MG63 (cell line): ENCODE results near the gene ESYT2. TPM values are rescaled to one million over a fixed set of nuclear protein-coding genes. Genes with fewer than 3 reads are reported as not detected.
A peak's percentile ranks its signal among the peaks of the same experiment; 100 is the strongest.

Experiments
- DNase-seq: peaks from one replicate; pipeline ENCODE4 v3.0.0-alpha.2; 2020
- H3K27me3 ChIP-seq: fragments of 250-450 bp; sonication (Bioruptor Pico); 2 replicates; pipeline ENCODE4 v1.5.1; 2020; ENCODE audit warnings: mild to moderate bottlenecking, moderate library complexity
- H3K36me3 ChIP-seq: fragments of 250-450 bp; sonication (Bioruptor Pico); 2 replicates; pipeline ENCODE4 v1.5.1; 2020; ENCODE audit warnings: mild to moderate bottlenecking, moderate library complexity
- H3K4me3 ChIP-seq: fragments of 250-450 bp; sonication (Bioruptor Pico); 2 replicates; pipeline ENCODE4 v1.5.1; 2020; ENCODE audit warnings: mild to moderate bottlenecking, moderate library complexity
- H3K9me3 ChIP-seq: fragments of 250-450 bp; sonication (Bioruptor Pico); 2 replicates; pipeline ENCODE4 v1.5.1; 2020; ENCODE audit warnings: mild to moderate bottlenecking, moderate library complexity
- total RNA-seq: library from RNA; depleted of rRNA; stranded (reverse); fragments of >200 nt; shearing (Covaris generic); gene quantifications from 2 replicates; pipeline ENCODE4 v1.2.3, GENCODE V29; 2014; ENCODE audit warnings: low replicate concordance

Gene ESYT2
- total RNA-seq, 1 experiment from 2014 or later = 38.2 TPM

- H3K27me3 ChIP-seq = no peaks in the 10 kb centered on the region
- no peak for DNase-seq
- H3K9me3 ChIP-seq = no peaks in the 10 kb centered on the region
- H3K36me3 ChIP-seq = peaks cover 2% of the 10 kb centered on the region; the same call in 1 of the 2 replicates
- H3K4me3 ChIP-seq = no peak overlapping the region
Observed at GRCh38 chr7:158750702-158751101, 78.6 kb downstream of the ESYT2 start.

DNA sequence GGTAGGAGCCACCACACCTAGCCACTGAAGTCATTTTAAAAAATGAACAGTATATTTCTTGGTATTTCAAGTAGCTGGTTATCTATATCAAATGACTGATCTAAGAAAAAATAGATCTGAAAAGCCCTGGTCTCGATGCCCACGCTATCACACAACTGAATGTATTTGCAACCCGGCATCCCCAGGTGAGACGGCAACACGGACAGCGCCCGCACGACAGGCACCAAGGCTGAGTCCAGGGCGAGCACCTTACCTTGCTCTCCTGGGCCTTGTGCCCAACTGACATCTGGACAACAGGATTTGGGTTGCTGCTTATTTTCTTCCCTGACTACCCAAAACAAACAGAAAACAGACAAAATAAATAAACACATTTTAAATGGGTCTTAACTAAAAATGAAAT lies 79.9 kb downstream of the ESYT2 start:
- Histone ChIP-seq H3K9me3 (no peaks in the 10 kb centered on the region), H3K27me3 (no peaks in the 10 kb centered on the region), H3K36me3 (peaks cover 2% of the 10 kb centered on the region; the same call in 1 of the 2 replicates), H3K4me3 (no peak overlapping the region)
- DNase-seq = no peak

- no peak for DNase-seq
- H3K4me3 ChIP-seq = no peak overlapping the region
- no peaks in the 10 kb centered on the region for H3K27me3 ChIP-seq
- H3K36me3 ChIP-seq = peaks cover 2% of the 10 kb centered on the region; the same call in 1 of the 2 replicates
- H3K9me3 ChIP-seq = no peaks in the 10 kb centered on the region
Observed at GRCh38 chr7:158748335-158748734, 81.0 kb downstream of the ESYT2 start.

GRCh38 chr7:158747408-158747807 lies 81.9 kb downstream of the ESYT2 start:
- Histone ChIP-seq H3K9me3 (no peaks in the 10 kb centered on the region), H3K36me3 (peaks cover 2% of the 10 kb centered on the region; the same call in 1 of the 2 replicates), H3K4me3 (no peak overlapping the region), H3K27me3 (no peaks in the 10 kb centered on the region)
- DNase-seq = no peak

DNA sequence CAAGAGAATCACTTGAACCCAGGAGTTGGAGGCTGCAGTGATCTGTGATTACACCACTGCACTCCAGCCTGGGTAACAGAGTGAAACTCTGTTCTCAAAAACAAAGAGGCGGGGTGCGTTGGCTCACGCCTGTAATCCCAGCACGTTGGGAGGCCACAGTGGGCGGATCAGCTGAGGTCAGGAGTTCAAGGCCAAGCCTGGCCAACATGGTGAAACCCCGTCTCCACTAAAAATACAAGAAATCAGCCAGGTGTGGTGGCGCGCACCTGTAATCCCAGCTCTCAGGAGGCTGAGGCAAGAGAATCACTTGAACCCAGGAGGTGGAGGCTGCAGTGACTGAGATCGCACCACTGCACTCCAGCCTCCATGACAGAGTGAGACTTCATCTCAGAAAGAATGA lies 82.4 kb downstream of the ESYT2 start:
- Histone ChIP-seq H3K9me3 (no peaks in the 10 kb centered on the region), H3K4me3 (no peak overlapping the region), H3K27me3 (no peaks in the 10 kb centered on the region), H3K36me3 (peaks cover 2% of the 10 kb centered on the region; the same call in 1 of the 2 replicates)
- DNase-seq = no peak

- Histone ChIP-seq H3K36me3 (peaks cover 6% of the 10 kb centered on the region; the same call in 1 of the 2 replicates), H3K4me3 (no peak overlapping the region), H3K9me3 (no peaks in the 10 kb centered on the region), H3K27me3 (no peaks in the 10 kb centered on the region)
- no peak for DNase-seq
Observed at GRCh38 chr7:158745057-158745715, 84.1 kb downstream of the ESYT2 start.

DNA sequence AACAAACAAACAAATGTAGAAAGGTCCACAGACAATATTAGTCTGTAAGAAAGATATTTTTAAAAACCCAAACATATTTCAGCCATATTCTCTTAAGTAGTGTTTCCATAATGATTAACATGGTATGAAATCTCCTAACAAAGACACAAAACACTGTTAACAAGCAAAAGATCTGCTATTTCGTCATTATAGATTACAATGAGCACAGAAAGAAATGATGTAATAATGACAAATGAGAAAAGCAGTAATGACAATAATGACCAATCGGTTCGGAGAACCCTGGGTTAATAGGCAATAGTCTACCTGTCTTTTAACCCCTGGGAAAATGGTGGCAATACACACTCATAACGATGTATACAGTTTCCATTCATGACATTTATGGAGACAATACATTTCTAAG lies 85.2 kb downstream of the ESYT2 start:
- no peak overlapping the region for H3K4me3 ChIP-seq
- no peak for DNase-seq
- H3K9me3 ChIP-seq = no peaks in the 10 kb centered on the region
- H3K27me3 ChIP-seq = no peaks in the 10 kb centered on the region
- H3K36me3 ChIP-seq = peaks cover 6% of the 10 kb centered on the region; the same call in 1 of the 2 replicates

GRCh38 chr7:158743219-158743618 lies 86.1 kb downstream of the ESYT2 start:
- Histone ChIP-seq H3K4me3 (no peak overlapping the region), H3K36me3 (peaks cover 6% of the 10 kb centered on the region; the same call in 1 of the 2 replicates), H3K9me3 (no peaks in the 10 kb centered on the region), H3K27me3 (no peaks in the 10 kb centered on the region)
- DNase-seq = no peak

DNA sequence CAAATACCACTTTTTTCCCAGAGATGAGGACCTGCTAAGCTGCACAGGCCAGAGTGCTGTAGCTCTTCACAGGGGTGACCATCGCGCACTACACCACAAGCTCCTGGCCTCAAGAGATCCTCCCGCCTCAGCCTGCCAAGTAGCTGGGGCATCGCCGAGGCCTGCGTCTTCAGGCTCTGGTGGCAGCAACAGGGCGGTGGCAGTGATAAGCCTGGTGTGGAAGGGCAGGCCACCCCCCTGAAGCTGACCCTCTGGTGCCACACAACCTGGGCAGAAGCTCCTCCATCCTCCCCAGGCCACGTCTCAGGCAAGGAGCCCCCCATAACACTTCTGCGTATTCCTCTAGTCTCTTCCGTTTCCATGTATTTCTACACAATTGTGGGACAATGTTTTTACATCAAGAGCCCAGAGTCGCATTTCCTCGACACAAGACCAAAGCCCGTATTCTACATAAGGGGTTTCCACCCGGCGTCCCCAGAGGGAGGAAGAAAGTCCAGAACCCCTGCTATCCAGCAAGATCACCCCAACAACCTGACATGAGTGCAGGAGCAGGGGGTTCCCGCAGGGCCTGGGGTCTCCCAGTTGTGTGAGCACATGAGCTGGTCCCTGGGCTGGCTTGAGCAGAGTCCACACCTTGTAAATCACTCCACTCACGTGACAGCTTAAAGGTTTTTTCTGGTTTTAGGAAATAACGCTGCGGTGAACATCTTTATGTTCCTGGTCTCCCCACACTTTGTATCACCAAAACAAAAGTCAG lies 87.1 kb downstream of the ESYT2 start:
- DNase-seq = no peak

GRCh38 chr7:158741294-158741666 lies 88.0 kb downstream of the ESYT2 start:
- no peaks in the 10 kb centered on the region for H3K9me3 ChIP-seq
- peaks cover 4% of the 10 kb centered on the region for H3K36me3 ChIP-seq
- no peak overlapping the region for H3K4me3 ChIP-seq
- DNase-seq = no peak
- no peaks in the 10 kb centered on the region for H3K27me3 ChIP-seq

More for the DNA sequence above, 87.1 kb downstream of the ESYT2 start:
- peaks cover 4% of the 10 kb centered on the region; the same call in 1 of the 2 replicates for H3K36me3 ChIP-seq
- H3K27me3 ChIP-seq = no peaks in the 10 kb centered on the region
- no peak overlapping the region for H3K4me3 ChIP-seq
- H3K9me3 ChIP-seq = no peaks in the 10 kb centered on the region

- H3K27me3 ChIP-seq = no peaks in the 10 kb centered on the region
- no peaks in the 10 kb centered on the region for H3K9me3 ChIP-seq
- no peak overlapping the region for H3K4me3 ChIP-seq
- peaks cover 4% of the 10 kb centered on the region for H3K36me3 ChIP-seq
- DNase-seq = peak; percentile 29
Observed at GRCh38 chr7:158740657-158741293, 88.5 kb downstream of the ESYT2 start.

- Histone ChIP-seq H3K36me3 (peaks cover 4% of the 10 kb centered on the region), H3K4me3 (no peak overlapping the region), H3K27me3 (no peaks in the 10 kb centered on the region), H3K9me3 (no peaks in the 10 kb centered on the region)
- DNase-seq = no peak
Observed at GRCh38 chr7:158740013-158740656, 89.2 kb downstream of the ESYT2 start.

DNA sequence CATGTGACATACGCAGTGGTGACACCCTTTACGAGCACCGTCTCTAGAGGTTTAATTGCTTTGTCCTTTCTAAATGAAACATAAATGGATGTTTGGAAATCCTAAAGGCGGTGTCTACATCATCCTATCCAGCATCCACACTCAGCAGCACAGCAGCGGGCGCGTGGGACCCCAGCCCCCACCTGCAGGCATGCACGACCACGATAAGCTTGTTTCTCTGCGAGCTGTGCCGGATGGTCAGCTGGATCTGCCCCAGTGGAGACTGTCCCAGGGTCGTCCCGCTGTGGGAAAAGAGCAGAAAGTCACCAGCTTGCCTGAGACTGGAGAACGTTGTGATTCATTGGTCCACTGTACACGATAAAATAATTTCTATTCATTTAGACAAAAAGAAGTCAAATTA lies 90.5 kb downstream of the ESYT2 start:
- DNase-seq = no peak
- no peaks in the 10 kb centered on the region for H3K27me3 ChIP-seq
- H3K36me3 ChIP-seq = peaks cover 4% of the 10 kb centered on the region
- no peaks in the 10 kb centered on the region for H3K9me3 ChIP-seq
- no peak overlapping the region for H3K4me3 ChIP-seq

- H3K27me3 ChIP-seq = no peaks in the 10 kb centered on the region
- H3K9me3 ChIP-seq = no peaks in the 10 kb centered on the region
- no peak for DNase-seq
- no peak overlapping the region for H3K4me3 ChIP-seq
- peaks cover 4% of the 10 kb centered on the region for H3K36me3 ChIP-seq
Observed at GRCh38 chr7:158737064-158737695, 92.1 kb downstream of the ESYT2 start.

GRCh38 chr7:158735935-158736334 lies 93.4 kb downstream of the ESYT2 start:
- H3K36me3 ChIP-seq = peaks cover under 1% of the 10 kb centered on the region
- DNase-seq = no peak
- H3K4me3 ChIP-seq = no peak overlapping the region
- no peaks in the 10 kb centered on the region for H3K9me3 ChIP-seq
- H3K27me3 ChIP-seq = no peaks in the 10 kb centered on the region

- Histone ChIP-seq H3K9me3 (no peaks in the 10 kb centered on the region), H3K27me3 (no peaks in the 10 kb centered on the region), H3K4me3 (no peak overlapping the region), H3K36me3 (no peaks in the 10 kb centered on the region; the same call in none of the 2 replicates)
- no peak for DNase-seq
Observed at GRCh38 chr7:158734861-158735260, 94.4 kb downstream of the ESYT2 start.
